HCT116 (cell line): Measurements from ENCODE around the gene C9orf50. TPM values are rescaled to one million over a fixed set of nuclear protein-coding genes. Genes with fewer than 3 reads are reported as not detected.

Source experiments
- ATAC-seq: fragments of 200-7000 bp; cut with Tn5 transposase; 2 replicates; pipeline ENCODE4 v1.9.1; 2020; ENCODE audit warnings: mild to moderate bottlenecking, moderate library complexity
- BruUV-seq: library from RNA; stranded (reverse); fragments of 400-500 nt; replicated peaks from 2 replicates; lab custom pipeline; 2021; lab: Mats Ljungman, UMichigan
- CTCF ChIA-PET: fragments of 300-600 bp; sonication (Branson Sonifier 250); formaldehyde crosslinking; loops from one replicate; lab custom pipeline; 2021; ENCODE audit warnings: antibody characterized with exemption; lab: Charles Lee
- POLR2A ChIA-PET: fragments of 300-600, 350-600 bp; sonication (Branson Sonifier 250); formaldehyde crosslinking; loops from one replicate; lab custom pipeline; 2021; ENCODE audit warnings: antibody characterized with exemption; lab: Charles Lee
- RAD21 ChIA-PET, 2 experiments: fragments of 300-600 bp; sonication (Branson Sonifier 250); formaldehyde crosslinking; loops; one replicate each; lab custom pipeline; 2023; ENCODE audit warnings: low total read pairs in 2 of 2; ENCODE audit not compliant: uncharacterized antibody in 2 of 2, unreplicated experiment in 2 of 2, low non-redundant PET in 1 of 2; lab: Charles Lee
- DNase-seq: peaks from one replicate; pipeline ENCODE4 v3.0.0-alpha.2; 2010; ENCODE audit warnings: low read depth, low spot score
- H2AFZ ChIP-seq: fragments of 200-600 bp; shearing (Covaris generic), sonication (generic); 2 replicates; pipeline ENCODE4 v1.6.1; 2017; ENCODE audit warnings: low read depth, mixed run types, mixed read lengths, antibody characterized with exemption, low read length; ENCODE audit not compliant: poor library complexity, severe bottlenecking
- H3K27ac ChIP-seq: 2 replicates; pipeline ENCODE4 v1.5.1; 2012; ENCODE audit warnings: low read depth, low read length
- H3K27me3 ChIP-seq: fragments of 200-600 bp; sonication (generic); 2 replicates; pipeline ENCODE4 v1.6.1; 2016; ENCODE audit warnings: mixed run types, low read length, mixed read lengths; ENCODE audit not compliant: insufficient read depth
- H3K36me3 ChIP-seq, 2 experiments: fragments of 200-500 bp in 1 of 2; fragments of 200-600 bp in 1 of 2; sonication (Bioruptor generic) in 1 of 2; sonication (generic) in 1 of 2; 2 replicates each; pipeline versions ENCODE4 v1.5.1 to v1.6.1; 2014 to 2016; ENCODE audit warnings: low read length in 2 of 2, inconsistent platforms in 1 of 2, mixed read lengths in 1 of 2, mixed run types in 1 of 2; ENCODE audit not compliant: insufficient read depth in 2 of 2, control insufficient read depth in 1 of 2
- H3K4me1 ChIP-seq, 2 experiments: fragments of 200-600 bp in 1 of 2; sonication (generic) in 1 of 2; 2 replicates each; pipeline versions ENCODE4 v1.5.1 to v1.6.1; 2012 to 2017; ENCODE audit warnings: low read length in 2 of 2, inconsistent platforms in 1 of 2, mild to moderate bottlenecking in 1 of 2, mixed read lengths in 1 of 2, mixed run types in 1 of 2, moderate library complexity in 1 of 2; ENCODE audit not compliant: insufficient read depth in 2 of 2, control insufficient read depth in 1 of 2
- H3K4me2 ChIP-seq: fragments of 200-600 bp; sonication (generic); 2 replicates; pipeline ENCODE4 v1.6.1; 2017; ENCODE audit warnings: mixed run types, low read length, mixed read lengths
- H3K4me3 ChIP-seq, 2 experiments: fragments of 200-600 bp in 1 of 2; sonication (generic) in 1 of 2; replicated peaks in 1 of 2; 2 replicates each; pipeline ENCODE4 v1.5.1; 2011 to 2016; ENCODE audit warnings: low read length in 2 of 2, control low read depth in 1 of 2, low read depth in 1 of 2, mild to moderate bottlenecking in 1 of 2, mixed read lengths in 1 of 2, mixed run types in 1 of 2
- H3K79me2 ChIP-seq: fragments of 200-600 bp; sonication (generic); 2 replicates; pipeline ENCODE4 v1.6.1; 2017; ENCODE audit warnings: mild to moderate bottlenecking, mixed run types, low read length, moderate library complexity, mixed read lengths; ENCODE audit not compliant: insufficient read depth
- H3K9ac ChIP-seq: fragments of 200-600 bp; sonication (generic); 2 replicates; pipeline ENCODE4 v1.6.1; 2016; ENCODE audit warnings: low read length, mixed read lengths
- H3K9me2 ChIP-seq: fragments of 200-600 bp; sonication (generic), shearing (Covaris generic); 2 replicates; pipeline ENCODE4 v1.6.1; 2017; ENCODE audit warnings: mixed run types, mild to moderate bottlenecking, moderate library complexity; ENCODE audit not compliant: insufficient read depth
- H3K9me3 ChIP-seq, 2 experiments: fragments of 200-500 bp in 1 of 2; fragments of 200-600 bp in 1 of 2; sonication (Bioruptor generic) in 1 of 2; sonication (generic) in 1 of 2; 2 replicates each; pipeline ENCODE4 v1.6.1; 2014 to 2017; ENCODE audit warnings: low read length in 2 of 2, mixed read lengths in 2 of 2, inconsistent platforms in 1 of 2, low read depth in 1 of 2, mild to moderate bottlenecking in 1 of 2, mixed run types in 1 of 2, moderate library complexity in 1 of 2; ENCODE audit not compliant: control insufficient read depth in 1 of 2, insufficient read depth in 1 of 2
- H4K20me1 ChIP-seq: fragments of 200-600 bp; sonication (generic), shearing (Covaris generic); 2 replicates; pipeline ENCODE4 v1.6.1; 2017; ENCODE audit warnings: mixed run types, mild to moderate bottlenecking, moderate library complexity; ENCODE audit not compliant: insufficient read depth
- ATF3 ChIP-seq: IDR thresholded peaks from 2 replicates; pipeline ENCODE4 v1.6.1; 2012
- CEBPB ChIP-seq: IDR thresholded peaks from 2 replicates; pipeline ENCODE4 v1.6.1; 2012; ENCODE audit warnings: low read depth
- EGR1 ChIP-seq: IDR thresholded peaks from 2 replicates; pipeline ENCODE4 v1.6.1; 2012; ENCODE audit warnings: low read depth
- ELF1 ChIP-seq: IDR thresholded peaks from 2 replicates; pipeline ENCODE4 v1.6.1; 2012; ENCODE audit warnings: low read depth, borderline replicate concordance
- EZH2phosphoT487 ChIP-seq: fragments of 200-600 bp; IDR thresholded peaks from 2 replicates; pipeline ENCODE4 v1.6.1; 2018; ENCODE audit warnings: antibody characterized with exemption, borderline replicate concordance
- FOSL1 ChIP-seq: IDR thresholded peaks from 2 replicates; pipeline ENCODE4 v1.6.1; 2012; ENCODE audit warnings: low read depth
- JUND ChIP-seq: IDR thresholded peaks from 2 replicates; pipeline ENCODE4 v1.6.1; 2012
- POLR2AphosphoS5 ChIP-seq: IDR thresholded peaks from 2 replicates; pipeline ENCODE4 v1.6.1; 2011; ENCODE audit warnings: mild to moderate bottlenecking, low read depth, low read length, moderate library complexity
- RAD21 ChIP-seq: IDR thresholded peaks from 2 replicates; pipeline ENCODE4 v1.6.1; 2012; ENCODE audit warnings: low read depth, mild to moderate bottlenecking
- REST ChIP-seq: IDR thresholded peaks from 2 replicates; pipeline ENCODE4 v1.6.1; 2012; ENCODE audit warnings: low read depth
- SIN3A ChIP-seq: IDR thresholded peaks from 2 replicates; pipeline ENCODE4 v1.6.1; 2012; ENCODE audit warnings: low read depth
- SP1 ChIP-seq: IDR thresholded peaks from 2 replicates; pipeline ENCODE4 v1.6.1; 2012; ENCODE audit warnings: low read depth
- SRF ChIP-seq: IDR thresholded peaks from 2 replicates; pipeline ENCODE4 v1.6.1; 2012; ENCODE audit warnings: low read depth
- TCF7L2 ChIP-seq: IDR thresholded peaks from 2 replicates; pipeline ENCODE4 v1.7.0; 2011; ENCODE audit warnings: borderline replicate concordance, inconsistent platforms; ENCODE audit not compliant: insufficient read depth, insufficient read length; ENCODE audit errors: extremely low read depth
- YY1 ChIP-seq: IDR thresholded peaks from 2 replicates; pipeline ENCODE4 v1.6.1; 2011; ENCODE audit warnings: low read length, low read depth, moderate library complexity, mild to moderate bottlenecking; ENCODE audit not compliant: insufficient replicate concordance; ENCODE audit errors: extremely low read depth
- ZBTB33 ChIP-seq: IDR thresholded peaks from 2 replicates; pipeline ENCODE4 v1.6.1; 2011; ENCODE audit warnings: mild to moderate bottlenecking, low read length, moderate library complexity; ENCODE audit not compliant: insufficient replicate concordance; ENCODE audit errors: extremely low read depth
- ZNF274 ChIP-seq: fragments of 200-500 bp; sonication (Bioruptor generic); IDR thresholded peaks from 2 replicates; pipeline ENCODE4 v1.6.1; 2014; ENCODE audit warnings: mild to moderate bottlenecking, low read depth, low read length, inconsistent platforms
- intact Hi-C: fragments of 100-400 bp; cut with micrococcal nuclease; formaldehyde crosslinking; loops from 2 replicates; pipeline ENCODE4 v1.10.0; 2022
- total RNA-seq: library from RNA; stranded (reverse); gene quantifications from one replicate; pipeline ENCODE4 v1.2.1, GENCODE V29; 2021; ENCODE audit not compliant: unreplicated experiment
- TF ChIP-seq, protein P1 (sequence below): IDR thresholded peaks from 2 replicates; pipeline ENCODE4 v1.6.1; 2012

C9orf50 gene
- total RNA-seq, 1 experiment from 2014 or later: not detected

- no peak for TF ChIP-seq EZH2phosphoT487
- TF ChIP-seq YY1: no peak
- TF ChIP-seq CEBPB: no peak
- TF ChIP-seq ATF3: no peak
- TF ChIP-seq POLR2AphosphoS5: no peak
- no peak for TF ChIP-seq EGR1
- TF ChIP-seq FOSL1: no peak
- no peak for TF ChIP-seq ELF1
- TF ChIP-seq RAD21: no peak
- no peak for TF ChIP-seq SRF
- no peak for TF ChIP-seq REST
- TF ChIP-seq TCF7L2: no peak
- TF ChIP-seq SIN3A: no peak
- TF ChIP-seq JUND: no peak
- TF ChIP-seq SP1: no peak
- TF ChIP-seq ZNF274: no peak
- TF ChIP-seq, protein P1, sequence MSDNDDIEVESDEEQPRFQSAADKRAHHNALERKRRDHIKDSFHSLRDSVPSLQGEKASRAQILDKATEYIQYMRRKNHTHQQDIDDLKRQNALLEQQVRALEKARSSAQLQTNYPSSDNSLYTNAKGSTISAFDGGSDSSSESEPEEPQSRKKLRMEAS: no peak
- TF ChIP-seq ZBTB33: no peak
- POLR2A ChIA-PET: no interaction called here
- no peaks in the 10 kb centered on the region for H3K9me3 ChIP-seq
- intact Hi-C loops: loop anchor here (5.0 kb wide), 1 partner anchor 86 kb away; no protein-coding TSS in a partner anchor
- RAD21 ChIA-PET: no interaction called here
- TSS peak; percentile 62 for BruUV-seq
- ATAC-seq (peak; percentile 3), DNase-seq (no peak)
- H3K79me2 ChIP-seq: peaks cover 45% of the 10 kb centered on the region
- H3K9me2 ChIP-seq: no peaks in the 10 kb centered on the region
- H3K4me2 ChIP-seq: peak overlapping the region; percentile 97
- H3K4me3 ChIP-seq: peak overlapping the region; percentile 85 to 95
- H3K9ac ChIP-seq: peak overlapping the region; percentile 79
- H4K20me1 ChIP-seq: no peaks in the 10 kb centered on the region
- H3K4me1 ChIP-seq: peaks cover 10 to 17% of the 10 kb centered on the region in 2 experiments; a peak in 3 of 4 replicates
- peaks cover 6 to 15% of the 10 kb centered on the region in 2 experiments; a peak in 2 of 4 replicates for H3K36me3 ChIP-seq
- no peak overlapping the region for H2AFZ ChIP-seq
- CTCF ChIA-PET: interaction anchor here (2.6 to 3.4 kb wide), 2 partner anchors 150 to 502 kb away, joined by 7 to 18 read pairs; no protein-coding TSS in a partner anchor
- peak overlapping the region; percentile 74 for H3K27ac ChIP-seq
- H3K27me3 ChIP-seq: no peaks in the 10 kb centered on the region
Observed at GRCh38 chr9:129640871-129641749, 20.2 kb upstream of the C9orf50 start.
